HG03571 (cell line): ENCODE results near the gene MEGF8.

ENCODE experiments used
- ATAC-seq: cut with Tn5 transposase; IDR thresholded peaks from one replicate; pipeline ENCODE4 v1.9.1; 2021; ENCODE audit not compliant: unreplicated experiment

MEGF8 gene

GRCh38 chr19:42325308-42325895 is at the start of gene MEGF8:
MEGF8 (plus strand) TSS chr19:42325635; CDS start chr19:42326244, 609 bp downstream.
- peak; percentile 87 for ATAC-seq

- ATAC-seq, result no peak
These were observed 49.2 kb upstream of the MEGF8 start for GRCh38 chr19:42276284-42276683.

GRCh38 chr19:42276821-42277220 is 48.6 kb upstream of the MEGF8 start:
- ATAC-seq, result no peak

- no peak for ATAC-seq
These were observed 47.5 kb upstream of the MEGF8 start for GRCh38 chr19:42277821-42278451.

- no peak for ATAC-seq
These were observed 46.8 kb upstream of the MEGF8 start for GRCh38 chr19:42278452-42279154.

- no peak for ATAC-seq
These were observed 46.1 kb upstream of the MEGF8 start for GRCh38 chr19:42279155-42279901.

GRCh38 chr19:42279902-42280814 is 45.3 kb upstream of the MEGF8 start:
- ATAC-seq, result no peak

- ATAC-seq, result no peak
These were observed 44.7 kb upstream of the MEGF8 start for GRCh38 chr19:42280815-42281145.

GRCh38 chr19:42281146-42281826 is 44.1 kb upstream of the MEGF8 start:
- no peak for ATAC-seq

GRCh38 chr19:42281827-42282762 is 43.3 kb upstream of the MEGF8 start:
- no peak for ATAC-seq

GRCh38 chr19:42282819-42283187 is 42.6 kb upstream of the MEGF8 start:
- no peak for ATAC-seq

- ATAC-seq, result peak; percentile 42
These were observed 42.0 kb upstream of the MEGF8 start for GRCh38 chr19:42283188-42284065.

- peak; percentile 31 for ATAC-seq
These were observed 41.4 kb upstream of the MEGF8 start for GRCh38 chr19:42284066-42284501.

GRCh38 chr19:42284591-42285341 is 40.7 kb upstream of the MEGF8 start:
- no peak for ATAC-seq

GRCh38 chr19:42285541-42285941 is 39.9 kb upstream of the MEGF8 start:
- ATAC-seq, result no peak

- ATAC-seq, result no peak
These were observed 39.5 kb upstream of the MEGF8 start for GRCh38 chr19:42285988-42286348.

GRCh38 chr19:42286349-42287016 is 39.0 kb upstream of the MEGF8 start:
- ATAC-seq, result no peak
